Heart left ventricle (tissue), 16 donors: ENCODE results near the gene ZBTB38. TPM values are rescaled to one million over a fixed set of nuclear protein-coding genes. Genes with fewer than 3 reads are reported as not detected.
A peak's percentile ranks its signal among the peaks of the same experiment; 100 is the strongest.

ENCODE experiments used
- ATAC-seq, 4 donors: fragments of 200-7000 bp; cut with Tn5 transposase; one replicate each; pipeline ENCODE4 v1.9.1; 2020 to 2022; ENCODE audit warnings: moderate library complexity in 4 of 4, mild to moderate bottlenecking in 3 of 4, moderate number of reproducible peaks in 1 of 4
- DNase-seq, 5 donors: peaks; one replicate each; pipeline ENCODE4 v3.0.0-alpha.2; 2020
- H3K27ac ChIP-seq, 12 donors: fragments of 200-600 bp; sonication (generic) in 4 of 12; one replicate each; pipeline versions ENCODE4 v1.5.0 to v1.8.0; 2016 to 2022; ENCODE audit warnings: mild to moderate bottlenecking in 2 of 12
- H3K27me3 ChIP-seq, 9 donors: fragments of 200-600 bp; sonication (generic) in 2 of 9; one replicate each; pipeline versions ENCODE4 v1.5.1 to v1.8.0; 2016 to 2022; ENCODE audit warnings: mild to moderate bottlenecking in 3 of 9
- H3K36me3 ChIP-seq, 9 donors: fragments of 200-600 bp; sonication (generic) in 2 of 9; one replicate each; pipeline versions ENCODE4 v1.5.0 to v1.8.0; 2018 to 2022; ENCODE audit warnings: mild to moderate bottlenecking in 2 of 9
- H3K4me1 ChIP-seq, 12 donors: fragments of 200-600 bp; sonication (generic) in 4 of 12; one replicate each; pipeline versions ENCODE4 v1.5.0 to v1.8.0; 2016 to 2022; ENCODE audit warnings: mild to moderate bottlenecking in 3 of 12
- H3K4me3 ChIP-seq, 12 donors: fragments of 200-600 bp; sonication (generic) in 4 of 12; one replicate each; pipeline versions ENCODE4 v1.5.0 to v1.8.0; 2017 to 2022; ENCODE audit warnings: mild to moderate bottlenecking in 9 of 12, moderate library complexity in 4 of 12
- H3K9me3 ChIP-seq, 12 donors: fragments of 200-600 bp; sonication (generic) in 4 of 12; one replicate each; pipeline versions ENCODE4 v1.5.0 to v1.8.0; 2016 to 2022; ENCODE audit warnings: mild to moderate bottlenecking in 1 of 12
- POLR2A ChIP-seq, 2 donors: fragments of 450-650 bp; IDR thresholded peaks; one replicate each; pipeline ENCODE4 v1.6.1; 2017; ENCODE audit warnings: antibody characterized with exemption in 2 of 2, mild to moderate bottlenecking in 2 of 2, moderate library complexity in 2 of 2
- WGBS, 4 donors: extraction: QIAGEN DNeasy Blood & Tissue Kit in 2 of 4; methylation state at CpG; one replicate each; pipeline versions ENCODE4 v1.1.5 to v1.1.7; 2013 to 2018; 5-methylcytosine and 5-hydroxymethylcytosine counted together
- intact Hi-C, 10 donors: fragments of 100-400 bp; cut with DNase I; formaldehyde crosslinking; loops; one replicate each; pipeline versions ENCODE4 v1.11.1 to v1.14.2; 2022
- polyA plus RNA-seq, 2 donors: library from polyadenylated mRNA; stranded (reverse); fragments of 200-250 nt; gene quantifications; one replicate each; pipeline ENCODE4 v1.2.3, GENCODE V29; 2013
- total RNA-seq, 9 donors: library from RNA; depleted of rRNA in 2 of 9; stranded (reverse); fragments of >200 nt in 2 of 9; fragmentation: NEBNext Ultra II Directional in 3 of 9; extraction: Animal tissue kit (Norgen Biotek cat#: 25700) in 3 of 9; gene quantifications; one replicate each; pipeline versions ENCODE4 v1.1.0 to v1.2.4, GENCODE V29; 2016 to 2023
- TF ChIP-seq, protein P1 (sequence below), 12 donors: fragments of 200-600 bp; sonication (generic) in 4 of 12; IDR thresholded peaks; one replicate each; pipeline versions ENCODE4 v1.5.0 to v1.8.0; 2018 to 2022; ENCODE audit warnings: antibody characterized with exemption in 12 of 12, mild to moderate bottlenecking in 5 of 12
- donor health status: ischemic (EF 13 %, LVEDD 7.1; RV severe dilation, severe dysfunction).
- donor health status: healthy with polysubstance abuse.
- donor health status: DM: no; HTN: yes; CAD: no.
- donor health status: DM: no; HTN: no; CAD: no.
- donor health status: ischemic (EF 25% LVEDD 6.9; RV normal size, moderate dysfunction).
- donor health status: ischemic (EF 25% LVEDD 5.7; RV mildly dilated, moderate dysfunction).
- donor health status: healthy.
- donor health status: DM: yes; HTN: yes; CAD: no.
- donor health status: ischemic (EF 35%, LVEDD 5.7; RV mildly dilated, moderate dysfunction).
- donor health status: nonischemic (EF 11% LVEDD 7.7; RV severe dilation, severe dysfunction).
- donor health status: DM: yes; HTN: yes; CAD: no.
- donor health status: PGD.
- donor health status: ischemic (EF 29% LVEDD 5.4; RV normal size, mild dysfunction).
- donor health status: nonischemic (EF 23%, LVEDD 6.1; RV moderate dilation, normal function).

ZBTB38 gene
- total and polyA plus RNA-seq, 11 donors, result 15.5 to 189 (median 128) TPM

DNA sequence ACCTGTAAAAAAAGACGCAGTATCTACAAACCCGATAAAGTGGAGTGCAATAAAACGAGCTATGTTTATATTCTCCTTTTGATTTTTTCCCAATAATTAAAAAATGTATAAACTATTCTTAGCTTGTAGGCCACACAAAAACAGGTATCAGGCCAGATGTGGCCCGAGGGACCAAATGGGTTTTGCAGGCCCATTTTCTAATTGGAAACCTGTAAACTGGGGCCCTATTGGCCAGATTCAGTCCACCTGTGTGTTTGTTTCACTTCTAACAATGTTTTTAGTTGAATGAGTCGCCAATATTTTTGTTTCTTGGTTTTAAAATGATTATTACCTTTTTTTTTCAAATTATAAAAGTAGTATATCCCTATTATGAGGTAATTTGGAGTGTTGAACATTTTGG is 29.7 kb downstream of the ZBTB38 start:
- intact Hi-C loops, result no loop called here
- Histone ChIP-seq H3K27ac (no peak overlapping the region), H3K4me1 (peaks cover 4 to 36% (median 21%) of the 10 kb centered on the region in 12 donors), H3K4me3 (no peak overlapping the region), H3K27me3 (no peaks in the 10 kb centered on the region), H3K36me3 (peaks cover 0 to 24% (median 10%) of the 10 kb centered on the region in 9 donors), H3K9me3 (peaks cover 0 to 11% (median 0%) of the 10 kb centered on the region in 12 donors)
- 96 to 99% (median 97%) methylated on average over 5 of the region's 5 CpGs for WGBS, 4 donors
- TF ChIP-seq POLR2A (IDR thresholded peaks at IDR 0.05), result no peak
- TF ChIP-seq, protein P1, sequence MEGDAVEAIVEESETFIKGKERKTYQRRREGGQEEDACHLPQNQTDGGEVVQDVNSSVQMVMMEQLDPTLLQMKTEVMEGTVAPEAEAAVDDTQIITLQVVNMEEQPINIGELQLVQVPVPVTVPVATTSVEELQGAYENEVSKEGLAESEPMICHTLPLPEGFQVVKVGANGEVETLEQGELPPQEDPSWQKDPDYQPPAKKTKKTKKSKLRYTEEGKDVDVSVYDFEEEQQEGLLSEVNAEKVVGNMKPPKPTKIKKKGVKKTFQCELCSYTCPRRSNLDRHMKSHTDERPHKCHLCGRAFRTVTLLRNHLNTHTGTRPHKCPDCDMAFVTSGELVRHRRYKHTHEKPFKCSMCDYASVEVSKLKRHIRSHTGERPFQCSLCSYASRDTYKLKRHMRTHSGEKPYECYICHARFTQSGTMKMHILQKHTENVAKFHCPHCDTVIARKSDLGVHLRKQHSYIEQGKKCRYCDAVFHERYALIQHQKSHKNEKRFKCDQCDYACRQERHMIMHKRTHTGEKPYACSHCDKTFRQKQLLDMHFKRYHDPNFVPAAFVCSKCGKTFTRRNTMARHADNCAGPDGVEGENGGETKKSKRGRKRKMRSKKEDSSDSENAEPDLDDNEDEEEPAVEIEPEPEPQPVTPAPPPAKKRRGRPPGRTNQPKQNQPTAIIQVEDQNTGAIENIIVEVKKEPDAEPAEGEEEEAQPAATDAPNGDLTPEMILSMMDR (IDR thresholded peaks at IDR 0.05), result no peak
- no peak for ATAC-seq
- DNase-seq, result no peak

DNA sequence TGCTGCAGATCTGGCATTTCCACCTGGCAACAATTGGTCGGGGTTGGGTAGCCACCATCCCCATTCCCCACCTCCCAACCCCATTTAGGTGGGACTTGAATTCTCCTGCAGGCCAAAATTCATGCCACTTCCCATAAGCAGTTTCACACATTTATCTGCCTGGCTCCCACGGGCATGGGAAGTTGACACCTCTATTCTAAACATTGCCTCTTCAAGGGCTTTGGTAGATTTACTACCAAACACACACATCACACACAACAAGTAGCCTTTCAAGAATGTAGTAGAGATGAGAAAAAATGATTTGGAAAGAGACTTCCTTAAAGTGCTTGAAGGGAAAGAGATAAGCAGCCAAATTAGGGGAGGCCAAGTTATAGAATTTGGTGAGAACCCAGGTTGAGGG is 30.9 kb downstream of the ZBTB38 start:
- 68 to 75% (median 70%) methylated on average over 2 of the region's 2 CpGs for WGBS, 4 donors
- peaks cover 0 to 29% (median 15%) of the 10 kb centered on the region in 9 donors for H3K36me3 ChIP-seq
- intact Hi-C loops, result no loop called here
- TF ChIP-seq, protein P1 (IDR thresholded peaks at IDR 0.05), result no peak
- no peak for TF ChIP-seq POLR2A (IDR thresholded peaks at IDR 0.05)
- DNase-seq (no peak), ATAC-seq (no peak)
- peaks cover 4 to 48% (median 27%) of the 10 kb centered on the region in 12 donors for H3K4me1 ChIP-seq
- H3K27ac ChIP-seq, result peak overlapping the region in 8 of 12 donors; percentile 19 to 99 (median 98)
- no peak overlapping the region for H3K4me3 ChIP-seq
- peaks cover 0 to 11% (median 0%) of the 10 kb centered on the region in 12 donors for H3K9me3 ChIP-seq
- H3K27me3 ChIP-seq, result no peaks in the 10 kb centered on the region

- ATAC-seq (no peak), DNase-seq (no peak)
- Histone ChIP-seq H3K4me3 (no peak overlapping the region), H3K4me1 (peaks cover 8 to 59% (median 38%) of the 10 kb centered on the region in 12 donors), H3K27ac (peak overlapping the region in 11 of 12 donors; percentile 19 to 99 (median 98)), H3K27me3 (no peaks in the 10 kb centered on the region), H3K9me3 (peaks cover 0 to 11% (median 0%) of the 10 kb centered on the region in 12 donors), H3K36me3 (peaks cover 0 to 35% (median 26%) of the 10 kb centered on the region in 9 donors)
- 78 to 85% (median 82%) methylated on average over 5 of the region's 5 CpGs for WGBS, 4 donors
- TF ChIP-seq POLR2A (IDR thresholded peaks at IDR 0.05), result no peak
- TF ChIP-seq, protein P1 (IDR thresholded peaks at IDR 0.05), result no peak
- intact Hi-C loops, result loop anchor here in 7 of 10 donors (5.0 kb wide), 2 partner anchors 33 to 42 kb away; partner anchors contain the start of gene ZBTB38 (in 6 of the 7)
These were observed 32.0 kb downstream of the ZBTB38 start for GRCh38 chr3:141400073-141400971.

DNA sequence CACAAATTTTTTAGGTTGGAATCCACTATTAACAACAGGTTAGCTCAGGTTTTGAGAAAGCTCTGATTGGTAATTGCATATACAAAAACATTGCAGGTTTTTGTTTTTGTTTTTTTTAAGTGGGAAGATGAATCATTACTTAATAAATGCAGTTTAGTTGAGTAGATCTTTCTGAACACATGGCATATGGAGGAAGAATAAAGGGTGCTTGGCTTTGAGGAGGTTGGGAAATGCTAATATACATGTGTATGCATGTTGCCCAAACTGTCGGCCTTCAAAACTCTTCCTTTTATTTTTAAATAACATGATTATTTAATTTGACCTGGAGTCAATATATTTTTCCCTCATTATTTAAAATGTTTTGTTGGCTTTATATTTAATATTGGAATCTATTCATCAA is 32.8 kb downstream of the ZBTB38 start:
- DNase-seq (no peak), ATAC-seq (no peak)
- intact Hi-C loops, result loop anchor here in 7 of 10 donors (5.0 kb wide), 2 partner anchors 34 to 41 kb away; partner anchors contain the start of gene ZBTB38 (in 6 of the 7)
- WGBS, 4 donors, result 90 to 95% (median 94%) methylated on average over 1 of the region's 1 CpG
- Histone ChIP-seq H3K27ac (peak overlapping the region; percentile 94 to 99 (median 98)), H3K4me3 (peak overlapping the region in 1 of 12 donors; percentile 71), H3K9me3 (peaks cover 0 to 11% (median 0%) of the 10 kb centered on the region in 12 donors), H3K27me3 (no peaks in the 10 kb centered on the region), H3K4me1 (peaks cover 8 to 65% (median 45%) of the 10 kb centered on the region in 12 donors), H3K36me3 (peaks cover 0 to 42% (median 34%) of the 10 kb centered on the region in 9 donors)
- TF ChIP-seq, protein P1 (IDR thresholded peaks at IDR 0.05), result no peak
- TF ChIP-seq POLR2A (IDR thresholded peaks at IDR 0.05), result no peak
